ENCODE data around the gene SHMT2.

The SHMT2 gene

DNA sequence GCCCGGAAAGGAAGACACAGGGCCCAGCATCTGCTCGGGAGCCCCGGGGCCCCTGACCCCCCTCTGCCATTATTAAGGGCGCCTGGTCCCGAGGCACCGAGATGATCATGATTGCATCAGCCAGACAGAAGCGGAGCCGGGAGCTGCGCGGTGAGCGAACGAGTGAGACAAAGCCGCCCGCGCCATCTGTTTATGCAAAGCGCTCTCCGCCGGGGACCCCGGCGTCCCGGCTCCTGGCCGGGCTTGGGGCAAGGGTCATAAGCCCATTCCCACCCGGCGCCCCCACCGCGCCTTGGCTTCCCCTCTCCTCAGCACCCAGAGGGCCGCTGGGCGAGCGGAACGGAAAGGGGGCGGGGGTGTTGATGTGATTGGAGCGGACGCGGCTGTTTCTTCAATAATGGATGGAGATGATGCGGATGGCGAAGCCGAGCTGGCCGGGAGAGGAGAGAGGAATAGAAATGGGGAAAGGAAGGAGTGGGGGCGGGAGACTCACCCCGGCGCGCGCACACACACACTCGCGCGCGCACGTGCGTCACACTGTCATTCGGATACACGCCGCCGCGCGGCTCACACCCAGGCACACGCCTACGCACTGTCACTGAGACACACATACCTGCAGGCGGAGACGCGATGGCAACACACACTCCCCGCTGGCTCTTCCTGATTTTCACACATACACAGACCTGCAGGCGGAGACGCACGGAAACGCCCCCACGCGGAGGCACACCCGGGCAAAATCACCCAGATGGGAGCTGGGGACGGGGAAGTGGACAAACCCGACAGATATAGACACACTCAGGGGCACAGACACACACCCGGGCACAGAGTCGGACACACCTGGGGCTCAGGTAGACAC, 10.8 kb downstream of the SHMT2 start:
- DNase-seq (ENCODE audit: low read depth in 2 of 2) = peak in 1 of 2 donors; percentile 67

DNA sequence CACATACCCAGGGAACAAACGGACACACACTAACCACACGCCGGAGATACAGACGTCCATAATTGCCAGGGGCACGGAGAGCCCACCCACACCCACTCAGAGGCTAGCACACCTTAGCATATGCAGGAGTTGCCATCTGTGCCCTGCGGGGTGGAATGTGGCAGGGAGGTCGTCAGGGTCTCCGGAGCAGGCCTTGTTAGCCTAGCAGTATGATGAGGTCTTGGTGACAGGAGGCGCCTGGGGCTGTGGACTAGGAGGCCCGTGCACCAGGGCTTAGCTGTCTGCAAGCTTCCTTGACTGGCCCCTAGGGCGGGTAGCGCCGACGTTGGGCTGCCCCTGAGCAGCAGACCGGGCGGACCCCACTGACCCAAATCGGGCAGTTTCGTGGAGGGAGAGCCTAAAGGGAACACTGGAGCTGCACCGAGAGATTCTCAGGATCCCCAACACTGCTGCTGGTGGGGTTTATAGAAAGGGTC, 11.5 kb downstream of the SHMT2 start:
- DNase-seq (ENCODE audit: low read depth in 2 of 2) = no peak

DNA sequence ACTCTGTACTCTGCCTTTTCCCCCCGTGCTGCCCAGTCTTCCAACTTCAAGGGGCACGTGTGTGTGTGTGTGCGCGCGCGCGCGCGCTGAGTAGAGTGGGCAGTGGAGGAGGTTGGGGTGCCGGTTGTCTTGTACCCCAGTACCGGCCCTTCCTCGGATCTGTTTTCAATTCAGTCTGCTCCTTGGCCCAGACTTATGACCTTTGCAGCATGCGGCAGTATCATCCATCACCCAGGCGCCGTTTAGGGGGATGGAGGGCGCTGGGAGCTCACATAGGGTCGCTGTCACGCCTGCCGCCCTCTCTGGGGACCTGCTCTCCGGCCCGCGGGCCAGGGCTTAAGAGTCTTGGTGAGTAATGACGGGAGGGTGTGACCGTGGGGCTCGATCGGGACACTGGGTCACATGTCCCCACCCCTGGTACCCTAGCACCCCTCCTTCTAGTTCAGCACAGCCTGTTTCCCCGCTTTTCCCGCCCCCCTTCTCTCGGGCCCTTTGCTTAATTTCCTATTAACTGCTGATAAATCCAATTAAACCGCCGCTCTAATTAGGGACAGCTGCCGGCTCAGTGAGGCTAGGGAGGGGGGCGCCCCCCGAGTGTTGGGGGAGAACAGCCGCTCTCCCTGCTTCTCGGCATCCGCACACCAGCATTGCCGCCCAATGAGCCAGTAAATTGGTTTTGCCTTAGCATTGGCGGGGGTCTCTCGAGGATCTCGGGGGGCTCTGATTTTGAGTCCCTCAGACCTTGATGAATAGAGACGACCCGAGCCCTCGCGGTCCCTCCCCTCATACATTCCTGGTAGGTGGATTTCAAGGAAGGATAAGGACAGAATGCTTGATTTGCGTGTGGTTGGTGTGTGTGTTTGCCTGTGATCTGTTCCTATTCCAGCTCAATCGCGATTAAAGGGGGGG, 12.1 kb downstream of the SHMT2 start:
- no peak for DNase-seq (ENCODE audit: low read depth in 2 of 2)

DNA sequence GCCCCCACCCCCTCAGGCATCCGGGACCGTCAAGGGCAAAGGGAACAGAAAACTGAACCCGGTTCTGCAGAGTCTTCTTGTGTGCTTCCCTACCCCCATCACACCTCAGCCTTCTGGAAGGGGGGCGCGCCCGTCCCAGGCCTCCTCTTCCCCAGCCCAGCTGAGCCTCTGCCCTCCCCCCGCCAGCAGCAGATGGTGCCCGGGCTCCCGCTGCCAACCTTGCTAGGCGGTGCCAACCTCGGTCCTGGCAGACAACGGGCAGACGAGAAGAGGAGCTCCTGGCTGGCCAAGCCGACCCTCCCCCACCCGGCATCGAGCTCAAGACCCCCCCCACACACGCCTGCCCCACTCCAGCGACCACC, 12.8 kb downstream of the SHMT2 start:
- DNase-seq (ENCODE audit: low read depth in 2 of 2) = no peak

DNA sequence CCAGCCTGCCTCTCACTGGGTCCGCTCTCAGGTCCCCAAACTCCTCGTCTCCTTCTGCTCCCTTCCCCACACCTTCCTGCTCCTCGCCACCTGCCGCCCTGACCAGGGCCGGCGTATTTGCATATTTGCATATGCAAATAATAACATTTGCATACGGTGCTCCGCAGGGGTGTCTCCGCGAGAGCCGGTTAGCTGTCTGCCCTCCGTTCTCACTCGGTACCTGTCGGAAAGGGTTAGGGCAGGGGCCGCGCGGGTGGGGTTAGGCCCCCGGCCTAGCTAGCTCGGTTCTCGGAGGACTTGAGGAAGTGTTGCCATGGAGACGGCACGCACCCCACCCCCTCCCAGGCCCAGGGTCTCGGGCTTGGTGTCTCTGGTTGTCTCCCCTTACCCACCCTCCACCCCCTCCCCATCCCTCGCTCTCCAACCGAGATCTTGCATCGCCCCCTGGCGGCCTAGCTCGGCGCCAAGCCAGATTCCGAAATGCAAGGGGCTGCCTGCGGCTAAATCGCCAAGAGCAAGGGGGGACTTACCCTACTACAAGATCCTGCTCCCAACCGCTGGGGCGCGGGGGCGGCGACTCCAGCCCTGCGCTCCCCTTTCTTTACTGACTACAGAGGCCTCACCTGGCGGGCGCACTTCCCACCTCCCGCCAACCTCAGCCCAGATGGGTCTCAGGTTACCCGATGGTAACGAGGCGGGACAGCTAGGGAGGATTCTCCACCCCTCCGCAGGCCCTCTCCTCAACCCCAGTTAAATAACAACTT, 13.4 kb downstream of the SHMT2 start:
- peak; percentile 60 to 65 for DNase-seq (ENCODE audit: low read depth in 2 of 2)

DNA sequence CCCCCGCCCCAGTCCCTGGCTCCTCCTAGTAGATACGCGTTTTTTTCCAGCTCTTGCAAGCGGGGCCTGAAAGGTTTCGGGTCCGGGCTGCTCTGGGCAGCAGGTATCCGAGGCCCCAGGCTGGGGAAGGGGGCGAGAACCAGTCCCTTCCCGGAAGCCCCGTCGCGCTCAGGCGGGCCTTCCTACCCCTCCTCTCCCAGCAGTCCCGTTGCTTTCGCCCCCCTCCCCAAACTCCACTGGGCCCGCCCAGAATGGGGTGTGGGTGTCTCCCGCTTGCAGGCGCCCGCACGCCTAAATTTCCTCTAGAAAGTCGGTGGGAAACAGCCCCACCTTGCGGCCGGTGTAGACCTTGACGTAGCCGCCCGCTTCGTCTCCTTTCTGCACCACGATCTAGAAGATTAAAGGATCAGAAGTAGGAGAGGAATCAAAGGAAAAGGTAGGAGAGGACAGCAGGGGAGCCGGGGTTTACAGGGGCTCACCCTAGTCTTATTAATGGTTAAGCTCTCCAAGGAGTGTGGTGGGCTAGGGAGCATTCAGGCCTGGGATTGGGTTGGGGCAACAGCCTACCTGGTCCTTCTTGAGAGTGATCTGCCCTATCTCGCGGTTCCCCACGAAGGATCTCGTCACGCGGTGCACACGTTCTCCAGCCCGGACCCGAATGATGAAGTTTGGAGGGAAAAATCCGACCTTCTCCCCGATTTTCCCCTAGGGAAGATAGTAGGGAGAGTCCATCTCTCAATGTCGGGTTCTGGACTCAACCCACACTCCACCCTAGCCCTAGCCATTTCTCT, 14.2 kb downstream of the SHMT2 start:
- peak; percentile 79 to 86 for DNase-seq (ENCODE audit: low read depth in 2 of 2)

DNA sequence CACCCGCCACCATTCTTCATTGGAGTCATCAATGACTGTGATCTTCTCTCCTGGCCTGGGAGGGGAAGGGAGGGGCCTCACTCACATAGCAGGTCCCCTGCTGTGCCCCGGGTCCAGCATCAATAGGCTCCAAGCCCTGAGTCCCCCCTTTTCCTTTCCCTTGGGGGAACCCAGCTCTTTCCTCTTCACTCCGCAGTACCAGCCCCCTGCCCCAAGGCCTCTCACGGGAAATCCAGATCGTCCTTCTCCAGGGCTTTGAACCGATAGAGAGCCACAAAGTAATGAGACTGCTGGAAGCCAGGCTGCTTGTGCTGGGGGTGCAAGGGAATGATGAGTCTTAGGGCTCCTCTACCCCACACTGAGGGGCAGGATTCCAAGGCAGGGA, 14.8 kb downstream of the SHMT2 start:
- DNase-seq (ENCODE audit: low read depth in 2 of 2) = no peak

DNA sequence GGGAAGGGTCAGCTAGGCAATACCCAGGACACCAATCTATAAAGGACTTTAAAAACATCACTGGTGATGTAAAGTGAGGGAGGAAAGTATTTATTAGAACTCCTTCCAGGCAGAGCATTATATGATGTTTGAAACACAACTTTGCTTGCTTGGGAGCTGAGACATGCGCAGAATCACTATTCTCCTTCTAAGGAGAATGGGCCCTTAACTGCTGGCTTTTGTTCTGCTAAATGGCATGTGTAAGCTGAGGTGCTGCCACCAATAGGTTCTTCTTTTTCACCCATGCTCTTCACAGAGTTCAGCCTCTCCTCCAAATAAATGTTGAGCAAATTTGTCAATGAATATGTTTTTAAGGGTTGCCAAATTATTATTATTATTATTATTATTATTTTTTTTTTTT, 17.5 kb downstream of the SHMT2 start:
- DNase-seq (ENCODE audit: low read depth in 2 of 2) = no peak

DNA sequence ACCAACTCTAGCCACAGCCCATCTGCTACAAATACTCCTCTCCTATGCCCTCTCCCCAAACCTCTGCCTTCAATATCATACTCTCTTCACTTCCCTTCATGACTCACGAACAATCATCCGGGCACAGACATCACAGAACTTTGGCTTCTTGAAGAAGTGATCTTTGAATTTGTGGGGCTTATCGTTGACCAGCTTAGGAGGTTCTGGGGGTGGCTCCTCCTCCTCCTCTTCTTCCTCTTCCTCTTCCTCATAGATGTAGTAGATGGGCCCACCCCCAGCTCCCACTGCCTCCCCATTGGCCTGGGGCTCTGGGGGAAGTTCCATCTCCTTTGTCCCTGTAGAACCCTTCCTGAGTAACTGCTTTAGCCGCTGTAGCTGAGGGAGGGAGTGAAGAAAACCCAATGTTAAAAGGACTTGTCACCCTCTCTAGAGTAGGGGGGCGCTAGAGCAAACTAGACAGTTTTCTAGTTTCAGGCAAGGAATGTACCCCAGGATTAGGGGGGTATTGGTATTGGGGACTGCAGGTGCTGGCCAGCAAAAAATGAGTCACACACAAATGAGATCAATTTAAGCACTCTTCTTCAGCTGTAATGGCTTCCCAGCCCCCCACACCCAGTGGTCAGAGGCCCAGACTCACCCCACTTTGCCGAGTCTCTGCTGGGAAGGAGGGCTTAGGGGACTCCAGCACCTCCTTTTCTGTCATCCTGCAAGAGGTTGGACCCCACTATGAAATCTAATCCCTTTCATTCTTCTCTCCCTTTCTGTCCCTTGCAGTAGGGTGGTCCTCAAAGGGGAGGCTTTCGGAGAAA, 19.6 kb downstream of the SHMT2 start:
- DNase-seq (ENCODE audit: low read depth in 2 of 2) = no peak

DNA sequence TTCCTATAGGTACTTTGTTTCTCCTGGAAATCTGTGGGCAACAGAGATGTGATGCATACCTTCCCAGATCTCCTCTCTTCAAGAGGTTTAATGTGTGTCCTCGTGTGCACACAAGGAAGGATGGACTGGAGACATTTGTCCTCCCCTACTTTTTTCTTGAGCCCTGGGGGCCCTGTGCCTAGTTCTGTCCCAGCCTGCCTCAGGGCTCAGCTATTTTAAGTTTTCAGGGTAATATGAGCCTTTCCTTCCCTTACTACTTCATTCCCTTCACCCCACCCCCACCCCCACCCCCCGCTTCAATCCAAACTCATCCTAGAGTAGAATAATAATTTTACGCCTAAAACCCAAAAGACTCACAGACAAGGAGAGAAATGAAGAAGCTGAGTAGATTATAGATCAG, 21.0 kb downstream of the SHMT2 start:
- DNase-seq (ENCODE audit: low read depth in 2 of 2) = no peak

DNA sequence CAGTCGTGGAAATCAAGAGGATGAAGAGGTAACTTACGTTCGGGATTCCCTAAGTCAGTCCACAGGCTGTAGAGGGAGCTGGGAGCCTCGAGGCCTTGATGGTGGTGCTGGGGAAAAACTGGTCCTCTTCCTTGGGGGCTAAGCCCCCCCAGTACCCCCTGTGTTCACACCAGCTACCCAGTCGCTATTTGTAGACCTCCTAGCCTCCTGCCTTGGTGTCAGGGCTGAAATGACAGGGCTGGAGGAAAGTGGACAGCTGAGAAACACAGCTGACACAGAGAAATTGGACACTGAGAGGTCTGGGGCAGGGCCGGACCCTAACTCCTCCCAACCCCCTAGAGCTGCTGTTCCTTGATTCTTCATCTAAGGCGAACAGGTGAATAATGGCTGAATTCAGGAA, 21.4 kb downstream of the SHMT2 start, which contains the start of gene STAC3:
TSS of gene STAC3 (minus strand) at position 232 of the 400 bp plus-strand sequence. CDS start 1,551 bp downstream, outside the sequence.
- no peak for DNase-seq (ENCODE audit: low read depth in 2 of 2)

DNA sequence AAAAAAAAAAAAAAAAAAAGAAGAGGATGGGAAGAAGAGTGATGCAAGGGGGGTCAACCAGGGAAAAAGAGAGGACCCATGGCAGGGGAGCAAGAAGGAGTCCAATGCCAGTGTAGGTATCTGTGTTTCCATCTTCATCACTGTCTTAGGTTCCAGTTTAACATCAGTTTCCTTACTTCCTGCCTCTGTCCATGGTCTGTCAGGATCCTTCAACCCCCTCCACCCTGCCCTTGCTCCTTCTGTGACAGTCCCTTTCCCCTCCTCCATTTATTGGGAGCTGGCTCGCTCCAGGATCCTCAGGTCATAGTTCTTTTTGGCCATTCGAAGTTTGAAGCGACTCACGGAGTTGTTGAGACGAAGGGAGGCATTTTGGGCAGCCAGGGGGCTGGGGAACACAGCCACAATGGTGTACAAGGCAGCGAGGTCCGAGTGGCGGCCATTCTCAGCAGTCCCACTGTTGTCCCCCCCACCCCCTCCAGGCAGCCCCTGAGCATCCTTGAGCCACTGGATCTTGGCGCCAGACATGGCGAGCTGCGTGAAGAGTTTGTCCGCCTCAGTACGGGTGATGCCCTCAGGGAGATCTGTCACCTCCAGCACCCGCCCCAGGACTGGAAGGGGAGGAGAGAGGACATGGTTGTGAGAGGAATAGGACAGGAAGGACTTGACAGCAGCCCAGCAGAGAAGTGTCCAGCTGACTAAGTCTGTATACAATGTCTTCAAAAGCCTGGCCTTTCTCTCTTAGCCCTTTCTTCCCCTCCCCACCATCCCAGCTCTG, 25.2 kb downstream of the SHMT2 start:
- no peak for DNase-seq (ENCODE audit: low read depth in 2 of 2)

DNA sequence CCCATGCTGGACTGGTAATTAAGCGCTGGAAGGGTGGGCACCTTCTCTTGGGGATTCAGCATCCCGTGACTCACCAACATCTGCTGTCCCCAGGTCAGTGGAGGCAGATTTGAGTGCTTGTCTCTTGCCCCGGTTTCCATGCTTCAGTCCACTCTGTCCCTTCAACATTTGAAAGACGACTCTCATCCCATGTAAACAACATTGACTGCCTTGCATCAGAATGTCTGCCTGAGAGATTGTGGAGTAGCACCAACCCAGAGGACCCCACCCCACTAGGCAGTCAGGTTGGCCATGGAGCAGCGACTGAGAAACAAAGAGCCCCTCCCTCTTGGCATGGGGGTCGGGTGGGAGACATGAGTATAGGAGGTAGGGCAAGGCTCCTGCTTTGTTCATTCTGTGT, 26.4 kb downstream of the SHMT2 start:
- no peak for DNase-seq (ENCODE audit: low read depth in 2 of 2)

DNA sequence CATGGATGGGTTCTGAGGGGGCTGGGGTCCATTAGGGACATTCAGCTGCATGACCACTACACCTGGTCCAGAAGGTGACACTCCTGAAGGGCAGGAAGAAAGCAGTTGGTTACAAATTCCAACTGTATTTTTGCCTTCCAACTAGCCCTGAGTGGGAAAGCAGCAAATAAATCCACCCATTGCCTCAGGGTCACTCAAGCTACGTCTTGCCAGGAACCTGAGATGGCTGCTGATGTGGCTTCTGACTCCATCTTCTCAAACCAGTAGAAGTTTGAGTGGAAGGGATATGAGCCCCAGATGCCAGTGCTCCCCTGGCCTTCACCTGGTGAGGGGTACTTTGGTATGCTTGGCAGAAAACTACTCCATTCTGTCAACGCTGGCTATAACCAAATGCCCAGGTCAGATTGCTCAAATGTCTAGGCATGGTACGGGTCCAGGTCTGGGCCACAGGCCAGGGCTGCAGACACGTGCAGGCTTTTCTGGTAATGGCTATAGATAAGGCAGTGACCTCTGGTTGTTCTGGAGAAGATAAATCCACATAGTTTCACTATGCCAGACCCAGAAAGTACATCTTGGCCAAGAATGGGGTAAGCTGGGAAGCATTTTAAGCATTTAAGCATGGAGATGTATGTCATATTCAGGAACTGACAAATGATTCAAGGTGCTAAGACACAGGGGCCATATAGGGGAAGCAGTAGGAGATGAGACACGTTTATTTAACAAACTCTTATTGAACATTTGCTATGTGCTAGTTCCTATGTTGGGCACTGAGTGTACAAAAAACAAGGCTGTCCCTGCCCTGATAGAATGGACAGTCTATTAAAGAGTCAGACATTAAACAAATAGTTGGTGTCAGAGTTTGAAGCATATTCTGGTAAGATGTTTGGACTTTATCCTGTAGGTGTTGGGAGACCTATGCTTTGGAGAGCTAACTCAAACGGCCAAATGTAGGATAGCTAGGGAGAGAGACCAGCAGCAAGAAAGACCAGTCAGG, 29.8 kb downstream of the SHMT2 start:
- no peak for DNase-seq (ENCODE audit: low read depth in 2 of 2)

DNA sequence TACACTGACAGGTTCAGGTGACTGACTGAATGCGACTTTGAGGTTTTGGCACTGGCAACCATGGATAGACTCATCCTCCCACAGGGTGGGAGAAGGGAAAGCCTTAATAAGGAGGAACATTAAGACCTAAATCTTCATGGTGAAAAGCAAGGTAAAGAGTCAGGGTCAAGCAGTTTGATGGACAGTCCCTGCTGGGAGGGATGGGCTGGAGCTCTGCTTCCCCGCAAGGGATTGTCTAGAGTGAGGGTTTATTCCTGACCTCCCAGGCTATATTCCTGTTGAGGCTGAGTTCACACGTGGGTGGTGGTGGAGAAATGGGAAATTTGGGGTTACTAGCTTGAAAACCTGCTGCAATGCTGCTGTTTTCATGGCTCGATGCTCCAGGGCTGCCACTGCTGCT, 30.9 kb downstream of the SHMT2 start:
- DNase-seq (ENCODE audit: low read depth in 2 of 2) = no peak

DNA sequence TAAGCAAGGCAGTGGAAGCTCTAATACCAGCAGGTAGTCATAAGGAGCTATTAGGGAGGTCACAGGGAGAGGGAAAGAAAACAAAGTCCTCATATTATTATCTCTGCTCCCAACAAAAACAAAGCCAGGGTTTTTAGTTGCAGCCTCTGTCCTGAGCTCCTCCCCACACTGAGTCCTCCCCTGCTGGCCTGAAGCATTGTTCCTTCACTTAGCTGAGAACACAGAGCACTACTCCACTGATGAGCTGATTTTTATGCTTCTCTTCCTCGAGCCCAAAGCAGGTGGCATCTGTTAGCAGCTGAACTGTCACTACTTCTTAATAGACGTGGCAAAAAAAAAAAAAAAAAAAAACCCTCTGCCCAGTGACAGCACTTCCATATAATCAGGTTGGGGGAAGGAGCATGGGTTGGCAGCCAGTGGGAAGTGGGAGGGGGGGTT, 31.9 kb downstream of the SHMT2 start:
- DNase-seq (ENCODE audit: low read depth in 2 of 2) = no peak

DNA sequence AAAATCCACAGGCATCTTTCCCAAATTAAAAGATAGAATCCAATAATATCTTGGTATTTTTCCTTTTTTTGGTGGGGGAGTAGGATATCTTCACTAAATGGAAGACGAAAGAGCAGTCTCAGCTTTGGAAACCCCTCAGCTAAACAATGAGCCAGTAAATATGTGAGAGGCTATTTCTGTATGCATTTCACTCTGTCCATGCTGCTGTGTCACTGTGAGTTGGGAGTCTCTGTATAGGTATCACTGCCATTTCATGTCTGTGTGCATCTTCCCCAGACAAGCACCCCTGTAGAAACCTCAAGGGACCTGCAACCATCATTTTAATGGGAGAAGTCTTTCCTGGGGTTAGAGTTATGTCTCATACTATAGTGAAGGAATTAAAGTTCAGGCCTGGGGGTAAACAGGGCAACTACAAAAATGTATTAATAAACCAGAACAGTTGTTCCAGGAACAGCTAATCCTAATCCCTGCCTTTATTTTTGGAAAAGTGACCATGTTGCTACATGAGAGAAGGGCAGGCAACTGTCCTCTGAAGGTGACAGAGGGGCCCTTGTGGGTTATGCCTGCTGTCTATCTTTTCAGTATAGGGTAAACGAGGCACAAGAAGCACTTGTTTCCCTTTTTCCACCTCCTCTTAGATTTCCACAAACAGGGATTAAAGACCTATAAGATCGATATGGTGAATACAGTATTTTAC, 32.8 kb downstream of the SHMT2 start:
- DNase-seq (ENCODE audit: low read depth in 2 of 2) = no peak

DNA sequence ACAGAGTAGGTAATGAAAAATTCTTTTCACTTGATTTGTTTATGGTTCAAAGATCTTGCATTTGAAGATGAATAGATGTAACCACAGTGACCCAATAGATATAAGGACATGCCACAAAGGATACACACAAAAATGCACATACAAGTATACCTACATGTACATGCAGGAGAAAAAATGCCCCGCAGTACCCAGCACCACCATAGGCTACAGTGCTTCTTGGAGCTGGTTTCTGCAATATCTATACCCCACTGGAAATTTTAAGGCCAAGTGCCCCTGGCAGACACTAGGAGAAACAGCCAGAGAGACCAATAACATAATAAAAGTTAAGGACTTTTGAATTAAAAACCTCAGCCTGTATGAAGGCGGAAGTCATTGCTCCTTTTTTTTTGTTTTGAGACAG, 33.6 kb downstream of the SHMT2 start:
- DNase-seq (ENCODE audit: low read depth in 2 of 2) = no peak

Data from activated CD4-positive, alpha-beta T cell treated with anti-CD3 and anti-CD28 coated beads for 24 hours (primary cell).